Panc1 (cell line): ENCODE measurements around the gene MLPH. TPM values are rescaled to one million over a fixed set of nuclear protein-coding genes. Genes with fewer than 3 reads are reported as not detected.

Experiments used
- ATAC-seq: fragments of 200-7000 bp; cut with Tn5 transposase; 2 replicates; pipeline ENCODE4 v1.9.1; 2020; ENCODE audit warnings: mild to moderate bottlenecking, moderate library complexity
- BruUV-seq: library from RNA; stranded (reverse); fragments of 400-500 nt; replicated peaks from 2 replicates; lab custom pipeline; 2021; lab: Mats Ljungman, UMichigan
- CTCF ChIA-PET: fragments of 300-600 bp; sonication (Branson Sonifier 250); formaldehyde crosslinking; loops from one replicate; lab custom pipeline; 2022; ENCODE audit warnings: antibody characterized with exemption; lab: Charles Lee
- POLR2A ChIA-PET: fragments of 300-600 bp; sonication (Branson Sonifier 250); formaldehyde crosslinking; loops from one replicate; lab custom pipeline; 2022; ENCODE audit warnings: antibody characterized with exemption; lab: Charles Lee
- DNase-seq: peaks from one replicate; pipeline ENCODE4 v3.0.0-alpha.2; 2010; ENCODE audit warnings: low read depth, low spot score
- H3K27ac ChIP-seq: 2 replicates; pipeline ENCODE4 v1.5.1; 2011; ENCODE audit warnings: mild to moderate bottlenecking, low read length, inconsistent platforms
- H3K27me3 ChIP-seq: fragments of 200-500 bp; sonication (Bioruptor generic); 2 replicates; pipeline ENCODE4 v1.6.0; 2014; ENCODE audit warnings: low read length, inconsistent platforms; ENCODE audit not compliant: control insufficient read depth, insufficient read depth
- H3K36me3 ChIP-seq: fragments of 200-500 bp; sonication (Bioruptor generic); 2 replicates; pipeline ENCODE4 v1.5.1; 2014; ENCODE audit warnings: inconsistent platforms, mild to moderate bottlenecking, low read length, moderate library complexity; ENCODE audit not compliant: control insufficient read depth, insufficient read depth
- H3K4me1 ChIP-seq: 2 replicates; pipeline ENCODE4 v1.5.1; 2011; ENCODE audit warnings: inconsistent platforms, mild to moderate bottlenecking, low read length, moderate library complexity; ENCODE audit not compliant: control insufficient read depth, insufficient read depth
- H3K4me3 ChIP-seq, 2 experiments: 2 replicates each; pipeline ENCODE4 v1.5.1; 2011 to 2012; ENCODE audit warnings: low read depth in 2 of 2, low read length in 2 of 2, mild to moderate bottlenecking in 2 of 2, inconsistent platforms in 1 of 2, moderate library complexity in 1 of 2
- H3K9me3 ChIP-seq: fragments of 200-500 bp; sonication (Bioruptor generic); 2 replicates; pipeline ENCODE4 v1.5.1; 2014; ENCODE audit warnings: low read depth, mild to moderate bottlenecking, inconsistent platforms, low read length, moderate library complexity; ENCODE audit not compliant: control insufficient read depth, insufficient read depth
- CTCF ChIP-seq: fragments of 450-650 bp; IDR thresholded peaks from 2 replicates; pipeline ENCODE4 v1.5.1; 2017; ENCODE audit warnings: mild to moderate bottlenecking
- POLR2AphosphoS5 ChIP-seq: IDR thresholded peaks from 2 replicates; pipeline ENCODE4 v1.6.1; 2012; ENCODE audit warnings: mild to moderate bottlenecking, low read depth, low read length, moderate library complexity
- SIN3A ChIP-seq: IDR thresholded peaks from 2 replicates; pipeline ENCODE4 v1.6.1; 2012; ENCODE audit warnings: low read depth, mild to moderate bottlenecking, low read length, moderate library complexity, borderline replicate concordance; ENCODE audit not compliant: insufficient read depth
- TCF7L2 ChIP-seq: IDR thresholded peaks from 2 replicates; pipeline ENCODE4 v1.6.1; 2011; ENCODE audit warnings: mild to moderate bottlenecking, low read depth, low read length, inconsistent platforms
- in situ Hi-C: cut with HindIII; loops from 2 replicates; pipeline ENCODE4 v1.10.0; 2016; ENCODE audit warnings: low sequenced_read_pairs, low pct_unique_long_range_greater_than_20kb
- intact Hi-C: fragments of 100-400 bp; cut with micrococcal nuclease; formaldehyde crosslinking; loops from one replicate; pipeline ENCODE4 v1.10.0; 2022; ENCODE audit not compliant: unreplicated experiment
- total RNA-seq: library from RNA; stranded (reverse); gene quantifications from one replicate; pipeline ENCODE4 v1.2.1, GENCODE V29; 2021; ENCODE audit not compliant: unreplicated experiment
- TF ChIP-seq, protein P1 (sequence below), 2 experiments: IDR thresholded peaks; 2 replicates each; pipeline ENCODE4 v1.6.1; 2011 to 2012; ENCODE audit warnings: low read depth in 2 of 2, control low read depth in 1 of 2, low read length in 1 of 2, mild to moderate bottlenecking in 1 of 2, moderate library complexity in 1 of 2; ENCODE audit not compliant: insufficient read depth in 1 of 2

MLPH gene
- total RNA-seq, 1 experiment from 2014 or later, result 60.2 TPM

- peak overlapping the region; percentile 64 to 89 for H3K4me3 ChIP-seq
- peak overlapping the region; percentile 71 for H3K27ac ChIP-seq
- no TSS peak for BruUV-seq
- intact Hi-C loops (no loop called here), in situ Hi-C loops (no loop called here)
- CTCF ChIA-PET, result no interaction called here
- ATAC-seq (peak; percentile 20), DNase-seq (no peak)
- POLR2A ChIA-PET, result interaction anchor here (0.7 kb wide), 1 partner anchor 243 kb away, joined by 3 read pairs; no protein-coding TSS in a partner anchor
- H3K36me3 ChIP-seq, result no peaks in the 10 kb centered on the region; the same call in 1 of the 2 replicates
- H3K9me3 ChIP-seq, result 0 out of 2 replicates have a peak, but pooled peaks cover 7% of the 10 kb centered on the region
- no peaks in the 10 kb centered on the region for H3K27me3 ChIP-seq
- peaks cover 25% of the 10 kb centered on the region for H3K4me1 ChIP-seq
- TF ChIP-seq CTCF (no peak), POLR2AphosphoS5 (no peak), TCF7L2 (no peak), SIN3A (no peak)
- TF ChIP-seq, protein P1, sequence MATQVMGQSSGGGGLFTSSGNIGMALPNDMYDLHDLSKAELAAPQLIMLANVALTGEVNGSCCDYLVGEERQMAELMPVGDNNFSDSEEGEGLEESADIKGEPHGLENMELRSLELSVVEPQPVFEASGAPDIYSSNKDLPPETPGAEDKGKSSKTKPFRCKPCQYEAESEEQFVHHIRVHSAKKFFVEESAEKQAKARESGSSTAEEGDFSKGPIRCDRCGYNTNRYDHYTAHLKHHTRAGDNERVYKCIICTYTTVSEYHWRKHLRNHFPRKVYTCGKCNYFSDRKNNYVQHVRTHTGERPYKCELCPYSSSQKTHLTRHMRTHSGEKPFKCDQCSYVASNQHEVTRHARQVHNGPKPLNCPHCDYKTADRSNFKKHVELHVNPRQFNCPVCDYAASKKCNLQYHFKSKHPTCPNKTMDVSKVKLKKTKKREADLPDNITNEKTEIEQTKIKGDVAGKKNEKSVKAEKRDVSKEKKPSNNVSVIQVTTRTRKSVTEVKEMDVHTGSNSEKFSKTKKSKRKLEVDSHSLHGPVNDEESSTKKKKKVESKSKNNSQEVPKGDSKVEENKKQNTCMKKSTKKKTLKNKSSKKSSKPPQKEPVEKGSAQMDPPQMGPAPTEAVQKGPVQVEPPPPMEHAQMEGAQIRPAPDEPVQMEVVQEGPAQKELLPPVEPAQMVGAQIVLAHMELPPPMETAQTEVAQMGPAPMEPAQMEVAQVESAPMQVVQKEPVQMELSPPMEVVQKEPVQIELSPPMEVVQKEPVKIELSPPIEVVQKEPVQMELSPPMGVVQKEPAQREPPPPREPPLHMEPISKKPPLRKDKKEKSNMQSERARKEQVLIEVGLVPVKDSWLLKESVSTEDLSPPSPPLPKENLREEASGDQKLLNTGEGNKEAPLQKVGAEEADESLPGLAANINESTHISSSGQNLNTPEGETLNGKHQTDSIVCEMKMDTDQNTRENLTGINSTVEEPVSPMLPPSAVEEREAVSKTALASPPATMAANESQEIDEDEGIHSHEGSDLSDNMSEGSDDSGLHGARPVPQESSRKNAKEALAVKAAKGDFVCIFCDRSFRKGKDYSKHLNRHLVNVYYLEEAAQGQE (IDR thresholded peaks at IDR 0.05; ENCODE audit: insufficient read depth in 1 of 2, low read depth in 2 of 2, low read length in 1 of 2), result no peak
Measured at GRCh38 chr2:237486334-237486818, 675 bp upstream of the MLPH start.

- H3K4me3 ChIP-seq, result peak overlapping the region; percentile 64 to 89
- BruUV-seq, result no TSS peak
- no peaks in the 10 kb centered on the region; the same call in 1 of the 2 replicates for H3K36me3 ChIP-seq
- peaks cover 25% of the 10 kb centered on the region for H3K4me1 ChIP-seq
- CTCF ChIA-PET, result interaction anchor here (1.0 kb wide), 1 partner anchor 25 kb away, joined by 3 read pairs; no protein-coding TSS in a partner anchor
- in situ Hi-C loops (no loop called here), intact Hi-C loops (no loop called here)
- POLR2A ChIA-PET, result no interaction called here
- H3K27me3 ChIP-seq, result no peaks in the 10 kb centered on the region
- H3K27ac ChIP-seq, result peak overlapping the region; percentile 71
- no peak for TF ChIP-seq CTCF
- no peak for TF ChIP-seq POLR2AphosphoS5
- TF ChIP-seq TCF7L2, result no peak
- no peak for TF ChIP-seq SIN3A
- TF ChIP-seq, protein P1 (IDR thresholded peaks at IDR 0.05; ENCODE audit: insufficient read depth in 1 of 2, low read depth in 2 of 2, low read length in 1 of 2), result no peak
- ATAC-seq (peak; percentile 27), DNase-seq (no peak)
- 0 out of 2 replicates have a peak, but pooled peaks cover 9% of the 10 kb centered on the region for H3K9me3 ChIP-seq
Measured at GRCh38 chr2:237487496-237487895, 445 bp downstream of the MLPH start.
